SK-N-SH treated with all-trans-retinoic acid at 6 μM for 48 hours (cell line): ENCODE data around the gene RHOT2.

Experiments
- ARNTL ChIP-seq: fragments of 450-650 bp; formaldehyde crosslinking; IDR thresholded peaks from 2 replicates; pipeline ENCODE4 v1.5.0; 2020; ENCODE audit warnings: low read depth, mild to moderate bottlenecking, moderate library complexity, borderline replicate concordance
- CSDC2 ChIP-seq: fragments of 250-450 bp; sonication (Bioruptor Pico); IDR thresholded peaks from 2 replicates; pipeline ENCODE4 v1.5.0; 2020; ENCODE audit warnings: mild to moderate bottlenecking, moderate library complexity
- ESRRG ChIP-seq: fragments of 250-450 bp; sonication (Bioruptor Pico); IDR thresholded peaks from 2 replicates; pipeline ENCODE4 v1.6.1; 2021; ENCODE audit warnings: mild to moderate bottlenecking
- GLIS3 ChIP-seq: fragments of 250-450 bp; sonication (Bioruptor Pico); IDR thresholded peaks from 2 replicates; pipeline ENCODE4 v1.5.0; 2020; ENCODE audit warnings: mild to moderate bottlenecking, moderate library complexity
- ISL1 ChIP-seq: fragments of 250-450 bp; sonication (Bioruptor Pico); IDR thresholded peaks from 2 replicates; pipeline ENCODE4 v2.1.2; 2022; ENCODE audit warnings: mild to moderate bottlenecking, moderate library complexity
- RARB ChIP-seq: fragments of 250-450 bp; sonication (Bioruptor Pico); IDR thresholded peaks from 2 replicates; pipeline ENCODE4 v1.8.0; 2021; ENCODE audit warnings: mild to moderate bottlenecking, moderate library complexity
- SNAI2 ChIP-seq: fragments of 250-450 bp; sonication (Bioruptor Pico); IDR thresholded peaks from 2 replicates; pipeline ENCODE4 v1.5.0; 2020; ENCODE audit warnings: mild to moderate bottlenecking, moderate library complexity
- TSHZ2 ChIP-seq: fragments of 250-450 bp; sonication (Bioruptor Pico); IDR thresholded peaks from 2 replicates; pipeline ENCODE4 v1.5.0; 2020; ENCODE audit warnings: mild to moderate bottlenecking, moderate library complexity
- ZFP3 ChIP-seq: fragments of 250-450 bp; sonication (Bioruptor Pico); IDR thresholded peaks from 2 replicates; pipeline ENCODE4 v1.5.0; 2020; ENCODE audit warnings: mild to moderate bottlenecking, moderate library complexity
- ZFP30 ChIP-seq: fragments of 450-650 bp; formaldehyde crosslinking; IDR thresholded peaks from 2 replicates; pipeline ENCODE4 v1.5.0; 2022; ENCODE audit warnings: mild to moderate bottlenecking, moderate library complexity
- ZNF565 ChIP-seq: fragments of 450-650 bp; formaldehyde crosslinking; conservative IDR thresholded peaks from 2 replicates; pipeline ENCODE4 v1.5.0; 2020; ENCODE audit warnings: low read depth, mild to moderate bottlenecking, moderate library complexity
- TF ChIP-seq, protein P1 (sequence below): fragments of 250-450 bp; sonication (Bioruptor Pico); IDR thresholded peaks from 2 replicates; pipeline ENCODE4 v1.5.1; 2020; ENCODE audit warnings: low read depth, mild to moderate bottlenecking, moderate library complexity
- TF ChIP-seq, protein P2 (sequence below): fragments of 250-450 bp; sonication (Bioruptor Pico); IDR thresholded peaks from 2 replicates; pipeline ENCODE4 v1.8.0; 2021; ENCODE audit warnings: low read depth, mild to moderate bottlenecking, moderate library complexity, borderline replicate concordance

- peak; percentile 57; the same call in 1 of the 2 replicates for TF ChIP-seq TSHZ2 (CRISPR knock-in tag)
- no peak for TF ChIP-seq ARNTL (CRISPR knock-in tag)
- TF ChIP-seq RARB (CRISPR knock-in tag) = no peak
- TF ChIP-seq CSDC2 (CRISPR knock-in tag) = no peak
- TF ChIP-seq ZNF565 (CRISPR knock-in tag) = no peak
- TF ChIP-seq, protein P1, sequence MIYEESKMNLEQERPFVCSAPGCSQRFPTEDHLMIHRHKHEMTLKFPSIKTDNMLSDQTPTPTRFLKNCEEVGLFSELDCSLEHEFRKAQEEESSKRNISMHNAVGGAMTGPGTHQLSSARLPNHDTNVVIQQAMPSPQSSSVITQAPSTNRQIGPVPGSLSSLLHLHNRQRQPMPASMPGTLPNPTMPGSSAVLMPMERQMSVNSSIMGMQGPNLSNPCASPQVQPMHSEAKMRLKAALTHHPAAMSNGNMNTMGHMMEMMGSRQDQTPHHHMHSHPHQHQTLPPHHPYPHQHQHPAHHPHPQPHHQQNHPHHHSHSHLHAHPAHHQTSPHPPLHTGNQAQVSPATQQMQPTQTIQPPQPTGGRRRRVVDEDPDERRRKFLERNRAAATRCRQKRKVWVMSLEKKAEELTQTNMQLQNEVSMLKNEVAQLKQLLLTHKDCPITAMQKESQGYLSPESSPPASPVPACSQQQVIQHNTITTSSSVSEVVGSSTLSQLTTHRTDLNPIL = no peak
- TF ChIP-seq, protein P2, sequence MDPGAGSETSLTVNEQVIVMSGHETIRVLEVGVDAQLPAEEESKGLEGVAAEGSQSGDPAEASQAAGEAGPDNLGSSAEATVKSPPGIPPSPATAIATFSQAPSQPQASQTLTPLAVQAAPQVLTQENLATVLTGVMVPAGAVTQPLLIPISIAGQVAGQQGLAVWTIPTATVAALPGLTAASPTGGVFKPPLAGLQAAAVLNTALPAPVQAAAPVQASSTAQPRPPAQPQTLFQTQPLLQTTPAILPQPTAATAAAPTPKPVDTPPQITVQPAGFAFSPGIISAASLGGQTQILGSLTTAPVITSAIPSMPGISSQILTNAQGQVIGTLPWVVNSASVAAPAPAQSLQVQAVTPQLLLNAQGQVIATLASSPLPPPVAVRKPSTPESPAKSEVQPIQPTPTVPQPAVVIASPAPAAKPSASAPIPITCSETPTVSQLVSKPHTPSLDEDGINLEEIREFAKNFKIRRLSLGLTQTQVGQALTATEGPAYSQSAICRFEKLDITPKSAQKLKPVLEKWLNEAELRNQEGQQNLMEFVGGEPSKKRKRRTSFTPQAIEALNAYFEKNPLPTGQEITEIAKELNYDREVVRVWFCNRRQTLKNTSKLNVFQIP = no peak
- TF ChIP-seq ZFP30 (CRISPR knock-in tag) = no peak
- no peak for TF ChIP-seq ESRRG (CRISPR knock-in tag)
- no peak for TF ChIP-seq SNAI2 (CRISPR knock-in tag)
- TF ChIP-seq ISL1 (CRISPR knock-in tag) = no peak
- TF ChIP-seq GLIS3 (CRISPR knock-in tag) = no peak
- TF ChIP-seq ZFP3 (CRISPR knock-in tag) = no peak
Observed at GRCh38 chr16:660459-661183, 7.3 kb upstream of the RHOT2 start.
